Effector CD8-positive, alpha-beta T cell (primary cell): ENCODE results near the gene GPATCH2.
"Not testable (repeated sequence)": the region's sequence is repeated elsewhere in the genome, so short reads cannot be mapped to it uniquely, and the experiment has no call there.

Source experiments
- DNase-seq: peaks from one replicate; lab custom pipeline; 2025; lab: John Stamatoyannopoulos, UW

GPATCH2 gene

DNA sequence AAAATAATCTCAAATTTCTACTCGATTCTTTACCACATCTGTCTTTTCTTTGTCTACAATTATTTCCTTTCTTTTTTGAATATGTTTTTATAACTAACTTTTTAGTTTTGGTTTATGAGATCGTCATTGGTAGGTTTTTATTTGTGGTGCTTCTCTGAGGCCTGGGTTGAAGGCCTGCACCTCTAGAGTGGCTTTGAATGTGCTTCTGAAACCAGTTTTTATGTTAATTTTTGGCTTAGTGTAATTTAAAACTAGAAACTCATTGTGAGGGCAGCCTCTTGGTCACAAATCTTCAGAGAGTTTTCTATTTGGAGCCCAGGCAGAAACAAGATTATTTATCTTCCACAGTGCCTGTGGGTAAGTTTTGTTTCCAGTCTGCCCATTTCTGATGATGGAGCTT is 187.0 kb downstream of the GPATCH2 start:
- no peak for DNase-seq

DNA sequence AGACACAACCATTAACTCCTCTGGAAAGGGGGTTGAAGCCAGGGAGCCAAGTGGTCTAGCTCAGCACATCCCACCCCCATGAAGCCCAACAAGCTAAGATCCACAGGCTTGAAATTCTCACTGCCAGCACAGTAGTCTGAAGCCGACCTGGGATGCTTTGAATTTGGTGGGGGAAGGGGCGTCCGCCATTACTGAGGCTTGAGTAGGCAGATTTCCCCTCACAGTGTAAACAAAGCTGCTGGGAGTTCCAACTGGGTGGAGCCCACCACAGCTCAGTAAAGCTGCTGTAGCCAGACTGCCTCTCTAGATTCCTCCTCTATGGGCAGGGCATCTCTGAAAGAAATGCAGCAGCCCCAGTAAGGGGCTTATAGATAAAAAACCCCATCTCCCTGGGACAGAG is 193.5 kb downstream of the GPATCH2 start:
- no peak for DNase-seq

DNA sequence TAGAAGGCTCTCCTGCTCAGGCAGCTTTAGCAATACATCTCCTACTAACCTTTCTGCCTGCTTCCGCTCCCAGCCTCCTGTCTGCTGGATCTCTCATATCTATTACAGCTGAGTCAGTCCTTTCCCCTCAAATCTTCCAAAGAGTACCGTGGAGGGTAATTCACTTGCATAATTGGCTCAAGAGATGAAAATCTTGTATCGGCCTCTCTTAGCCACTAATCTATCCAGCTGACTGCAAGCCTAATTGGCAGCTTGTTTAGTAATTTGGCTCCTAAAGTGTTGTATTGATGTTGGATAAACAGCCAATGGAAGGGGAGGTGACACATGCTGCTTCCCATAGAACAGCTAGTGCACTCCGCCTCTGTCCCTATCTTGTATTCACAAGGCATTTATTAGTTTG is 195.7 kb downstream of the GPATCH2 start:
- DNase-seq = no peak

DNA sequence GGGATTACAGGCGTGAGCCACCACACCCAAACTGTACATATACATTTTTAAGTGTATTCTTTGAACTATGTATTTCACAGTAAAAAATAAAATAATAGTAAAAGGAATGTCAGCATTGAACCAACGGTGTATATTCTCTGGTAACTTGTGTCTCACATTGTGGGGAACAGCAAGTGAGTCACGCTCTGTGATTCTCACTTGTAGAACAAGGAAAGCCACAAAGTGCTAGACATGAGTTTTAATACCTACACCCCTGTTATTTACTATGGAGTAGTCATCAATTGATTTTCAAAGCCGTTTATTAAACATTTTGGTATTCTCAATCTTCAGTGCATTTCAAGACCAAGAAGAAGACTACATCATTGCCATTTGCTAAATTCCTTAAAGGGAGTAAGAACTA is 197.2 kb downstream of the GPATCH2 start:
- DNase-seq = no peak

DNA sequence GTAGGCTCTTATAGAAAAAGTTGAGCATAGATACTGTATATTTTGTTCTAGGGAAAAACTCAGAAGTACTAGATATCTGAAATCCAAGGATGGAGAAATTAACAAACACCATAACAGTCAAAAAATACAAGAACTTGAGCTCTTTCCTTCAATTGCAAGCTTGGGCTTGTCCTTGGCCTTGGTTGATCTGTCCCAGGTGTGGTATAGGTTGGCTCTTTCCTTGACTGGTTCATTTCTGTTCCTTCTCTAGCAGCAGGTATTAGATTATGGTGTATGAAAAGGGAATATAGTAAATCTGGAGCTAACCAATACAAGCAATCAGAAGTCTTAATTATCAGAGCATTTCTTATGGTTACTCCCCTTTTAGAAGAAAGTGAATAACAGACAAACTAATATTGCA is 198.6 kb downstream of the GPATCH2 start:
- DNase-seq = no peak

DNA sequence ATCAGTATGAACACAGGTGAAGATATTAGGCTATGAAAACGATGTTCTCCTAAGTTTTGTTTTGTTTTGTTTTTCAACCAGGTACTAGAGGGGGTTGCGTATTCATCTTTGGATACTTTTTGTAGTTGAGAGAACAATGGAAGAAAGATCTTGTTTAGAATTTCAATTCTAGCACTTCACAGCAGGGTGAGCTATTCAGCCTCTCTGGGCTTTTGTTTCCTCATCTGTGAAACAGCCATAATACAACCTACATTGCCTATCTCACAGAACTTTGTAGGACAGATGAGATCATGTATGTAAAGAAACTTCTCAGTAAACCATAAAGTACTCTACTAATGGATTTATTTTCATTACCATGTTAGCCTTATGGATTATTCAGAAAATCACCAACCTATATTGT is 199.5 kb downstream of the GPATCH2 start:
- DNase-seq = no peak

DNA sequence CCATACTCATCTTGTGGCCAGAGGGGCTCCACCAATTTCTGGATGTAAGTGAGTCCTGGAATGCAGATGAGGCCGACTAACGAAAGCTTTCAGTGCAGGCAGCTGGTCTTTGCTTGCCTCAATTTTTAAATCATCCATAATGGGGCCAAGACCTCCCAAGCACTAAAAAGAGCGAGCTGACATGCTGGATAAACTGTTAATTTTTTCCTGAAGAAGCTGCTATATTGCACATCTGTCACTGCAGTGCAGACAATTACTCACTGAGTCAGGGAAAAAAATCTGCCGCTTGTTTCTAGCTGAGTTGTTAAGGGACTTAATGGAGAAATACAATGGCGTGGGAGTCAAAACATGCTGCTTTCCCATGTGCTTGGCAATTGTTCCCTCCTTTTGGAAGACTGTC is 205.5 kb downstream of the GPATCH2 start:
- no peak for DNase-seq

DNA sequence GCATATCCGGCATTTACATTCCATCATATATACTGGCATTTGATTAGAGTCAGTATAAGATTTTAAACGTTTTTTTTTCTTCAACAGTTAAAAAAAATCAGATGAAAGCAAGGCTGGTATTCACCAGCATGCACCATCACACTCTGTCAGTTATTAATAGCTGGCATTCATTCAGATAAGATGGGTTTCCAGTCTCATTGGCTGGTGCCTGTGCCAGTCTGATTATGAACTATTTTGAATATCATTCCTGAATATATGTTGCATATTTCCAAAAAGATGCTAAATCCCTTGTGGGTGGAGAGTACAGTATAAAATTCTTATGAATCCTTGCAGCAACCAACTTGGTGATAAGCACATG is 211.7 kb downstream of the GPATCH2 start:
- no peak for DNase-seq

DNA sequence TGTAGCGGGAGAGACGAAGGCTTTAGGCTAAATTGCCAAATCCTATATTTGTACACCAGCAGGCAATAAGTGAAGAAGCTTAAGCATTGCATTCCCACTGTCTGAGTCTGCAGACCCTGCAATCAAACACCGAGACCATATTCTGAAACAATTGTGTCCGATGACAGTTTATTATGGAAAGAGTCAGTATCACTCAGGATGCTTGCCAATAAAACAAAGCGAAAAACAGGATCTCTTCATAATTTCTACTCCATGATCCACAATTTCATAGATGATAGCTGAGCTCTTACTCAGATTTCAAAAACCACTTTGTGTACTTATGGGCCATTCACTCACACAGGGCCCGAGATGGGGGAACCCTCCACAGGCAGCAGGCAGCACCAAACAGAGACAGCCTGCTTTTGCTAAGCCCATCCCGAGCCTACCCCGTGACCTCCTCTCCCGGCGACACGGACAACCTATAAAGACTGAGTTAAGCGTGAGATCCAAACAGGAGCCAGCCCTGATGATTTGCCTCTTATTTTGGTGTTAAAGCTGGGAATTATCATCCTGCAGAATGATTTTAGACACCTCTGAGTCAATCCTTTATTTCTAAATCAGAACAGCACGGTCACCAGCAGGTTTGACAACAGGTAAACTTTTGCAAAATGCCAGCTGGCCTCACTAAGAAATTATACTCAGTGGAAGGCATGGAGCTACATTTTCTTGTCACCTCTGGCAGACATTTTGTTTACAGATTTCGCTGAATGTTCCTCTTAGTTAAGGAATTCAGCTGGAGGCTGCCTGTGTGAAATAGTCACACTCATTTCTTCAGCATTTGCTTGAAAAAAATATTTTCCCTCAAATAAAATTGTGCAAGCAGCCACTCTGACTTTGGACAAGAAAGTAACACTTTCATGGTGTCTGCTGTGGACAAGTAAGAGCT is 212.4 kb downstream of the GPATCH2 start:
- no peak for DNase-seq

DNA sequence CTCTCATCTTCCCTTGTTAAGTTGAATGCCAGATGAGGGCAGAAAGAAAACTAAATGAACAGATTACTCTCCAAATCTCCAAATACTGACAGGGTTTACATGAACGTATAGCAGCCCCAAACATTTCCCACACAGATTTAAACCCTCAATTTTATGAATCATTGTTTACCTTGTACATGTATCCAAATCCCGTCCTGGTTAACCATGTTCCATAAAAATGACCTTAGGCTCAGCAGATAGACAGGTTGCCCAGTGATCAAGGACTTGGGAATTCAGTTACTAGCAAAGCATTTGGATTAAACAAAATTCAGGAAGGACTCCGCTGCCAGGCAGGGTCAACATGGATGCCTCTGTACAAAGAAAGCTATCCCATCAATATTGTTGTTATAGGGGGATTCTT is 213.5 kb downstream of the GPATCH2 start:
- DNase-seq = no peak

DNA sequence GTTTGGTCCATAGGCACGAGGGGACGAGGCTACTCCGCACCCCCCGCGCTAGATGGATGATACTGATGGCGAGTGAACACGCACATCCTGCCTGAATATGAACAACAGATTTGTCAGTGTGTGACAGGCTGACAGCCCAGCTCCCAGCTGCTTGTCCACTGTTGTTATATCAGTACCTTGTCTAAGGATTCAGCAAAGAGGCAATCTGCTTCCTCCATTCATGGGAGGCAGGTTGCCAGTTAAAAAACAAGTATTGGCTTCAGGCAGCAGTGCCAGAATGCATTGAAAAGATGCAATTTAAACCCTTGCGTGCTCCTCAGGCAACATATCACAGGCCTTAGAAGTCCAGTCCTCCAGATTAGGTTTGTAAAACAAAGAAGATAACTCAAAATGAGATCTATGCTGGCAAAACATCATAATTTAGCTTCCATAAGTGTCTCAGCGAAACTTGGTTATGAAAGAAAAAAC is 223.3 kb downstream of the GPATCH2 start:
- no peak for DNase-seq

DNA sequence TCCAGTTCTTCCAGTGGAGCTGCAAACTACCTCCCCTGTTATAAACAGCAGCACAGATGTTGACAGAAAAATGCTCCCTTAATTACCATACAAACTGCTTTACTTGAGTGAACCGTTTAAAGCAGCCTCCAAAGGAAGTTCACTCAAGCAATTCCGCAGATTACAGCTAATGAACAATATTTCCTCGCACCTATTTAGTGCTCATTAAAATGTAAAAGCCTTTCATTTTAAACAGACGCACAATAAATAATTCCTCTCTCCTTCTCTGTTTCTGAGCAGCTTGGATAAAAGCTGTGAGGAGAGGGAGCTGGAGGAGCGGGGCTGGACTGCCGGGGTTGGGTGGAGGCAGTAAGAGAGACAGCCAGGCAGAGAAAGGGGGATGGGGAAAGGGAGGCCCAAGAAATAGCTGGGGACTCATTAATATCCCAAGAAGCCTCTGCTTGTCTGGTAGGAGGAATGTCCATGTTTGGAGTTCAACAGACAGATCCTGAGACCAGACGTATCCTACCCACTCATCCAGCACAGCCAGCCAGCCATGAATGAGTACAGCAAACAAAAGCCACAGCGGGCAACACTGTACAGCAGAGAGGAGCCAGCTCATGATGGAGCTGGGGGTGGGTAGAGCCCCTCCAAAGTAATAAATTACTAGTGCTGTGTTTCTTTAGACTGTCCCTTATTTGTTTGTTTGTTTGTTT is 227.7 kb downstream of the GPATCH2 start:
- no peak for DNase-seq

DNA sequence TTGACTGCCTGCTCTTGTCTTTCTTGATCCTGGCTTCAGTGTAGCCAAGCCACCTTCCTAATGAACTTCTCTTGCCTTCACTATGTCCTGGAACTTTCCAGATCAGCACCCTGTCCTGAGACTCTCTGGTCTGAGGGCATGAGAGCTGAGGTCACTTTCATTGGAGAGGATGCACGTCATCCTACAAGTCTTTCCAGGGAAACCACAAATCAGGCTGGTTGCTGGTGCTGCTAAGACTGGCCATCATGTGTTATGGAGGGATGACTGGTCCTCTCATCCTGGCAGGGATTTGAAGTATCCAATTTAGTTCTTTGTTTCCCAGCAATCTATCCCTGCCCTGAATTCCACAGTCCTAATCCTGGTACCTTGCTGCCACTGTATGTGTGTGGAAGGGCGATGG is 228.6 kb downstream of the GPATCH2 start:
- no peak for DNase-seq

DNA sequence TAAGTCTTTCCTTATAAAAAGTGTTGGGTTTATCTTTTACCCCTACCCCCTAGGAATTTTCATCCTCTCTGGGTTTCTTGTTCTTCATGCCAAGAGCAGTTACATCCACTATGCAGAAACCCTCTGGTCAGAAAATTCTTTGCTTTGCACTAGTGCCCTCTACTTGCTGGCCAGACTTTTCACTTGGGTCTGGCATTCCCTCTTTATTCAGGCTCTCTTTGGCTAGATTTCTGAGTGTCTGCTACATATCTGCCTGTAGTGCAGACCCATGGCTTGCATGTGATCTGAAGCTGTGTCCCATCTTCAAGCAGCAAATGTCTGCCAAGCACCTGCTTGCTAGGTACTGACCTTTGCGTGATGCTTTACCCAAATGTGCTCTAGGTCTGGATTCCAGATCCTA is 237.0 kb downstream of the GPATCH2 start:
- DNase-seq = no peak

DNA sequence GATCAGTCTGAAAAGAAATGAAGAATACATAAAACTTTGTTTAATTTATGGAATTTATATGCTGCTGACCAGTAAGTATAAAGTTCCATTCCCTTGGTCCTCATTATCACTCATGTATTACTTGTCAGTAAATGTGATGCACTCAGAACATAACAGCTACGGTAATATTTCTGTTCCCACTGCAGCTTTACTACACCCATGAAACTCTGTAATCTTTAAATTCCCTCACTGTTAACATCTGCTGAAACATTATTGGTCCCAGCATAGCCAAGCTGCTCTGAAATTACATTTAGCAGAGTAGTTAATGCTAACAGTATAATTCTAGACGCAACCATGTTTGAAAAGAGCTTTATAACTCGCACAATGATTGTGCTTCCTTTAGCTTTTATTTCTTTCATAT is 238.4 kb downstream of the GPATCH2 start:
- DNase-seq = no peak

DNA sequence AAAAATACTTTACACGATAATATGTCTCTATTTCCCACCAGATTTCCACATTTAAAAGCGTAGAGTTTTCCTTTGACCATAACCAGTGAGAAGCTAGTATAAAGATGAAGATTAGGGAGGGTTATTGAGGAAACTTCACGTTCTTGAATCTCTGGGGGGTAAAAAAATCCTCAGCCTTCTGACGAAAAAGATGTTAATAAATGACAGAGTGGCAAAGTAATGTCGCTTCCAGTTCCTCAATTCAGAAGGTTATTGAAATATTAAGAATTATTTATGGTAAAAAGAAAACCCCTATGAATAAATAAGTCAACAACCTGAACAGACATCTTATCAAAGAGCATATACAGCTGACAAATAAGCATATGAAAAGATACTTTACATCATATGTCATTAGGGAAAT is 241.0 kb downstream of the GPATCH2 start:
- no peak for DNase-seq

DNA sequence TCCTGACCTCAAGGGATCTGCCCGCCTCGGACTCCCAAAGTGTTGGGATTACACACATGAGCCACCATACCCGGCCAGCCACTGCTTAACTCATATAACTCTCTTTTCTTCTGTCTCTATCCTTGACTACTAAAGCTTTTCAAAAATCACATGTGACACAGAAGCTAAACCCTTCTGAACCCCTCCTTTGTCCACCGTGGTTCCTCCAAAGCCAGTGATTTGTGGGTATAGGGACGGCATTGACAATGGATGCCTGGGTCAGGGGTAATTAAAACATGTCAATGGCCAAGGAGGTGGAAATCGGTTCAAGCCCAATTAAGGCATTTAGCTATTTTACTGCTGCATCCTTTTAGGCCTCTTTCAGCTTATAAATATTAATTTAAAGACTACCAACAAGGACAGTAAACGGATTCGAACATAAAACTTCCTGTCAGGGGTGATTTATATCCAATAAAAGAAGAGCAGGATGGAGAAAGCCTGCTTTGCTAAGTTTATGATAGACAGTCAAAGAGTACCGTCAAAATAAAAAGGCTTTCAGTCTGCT is 242.3 kb downstream of the GPATCH2 start:
- no peak for DNase-seq

DNA sequence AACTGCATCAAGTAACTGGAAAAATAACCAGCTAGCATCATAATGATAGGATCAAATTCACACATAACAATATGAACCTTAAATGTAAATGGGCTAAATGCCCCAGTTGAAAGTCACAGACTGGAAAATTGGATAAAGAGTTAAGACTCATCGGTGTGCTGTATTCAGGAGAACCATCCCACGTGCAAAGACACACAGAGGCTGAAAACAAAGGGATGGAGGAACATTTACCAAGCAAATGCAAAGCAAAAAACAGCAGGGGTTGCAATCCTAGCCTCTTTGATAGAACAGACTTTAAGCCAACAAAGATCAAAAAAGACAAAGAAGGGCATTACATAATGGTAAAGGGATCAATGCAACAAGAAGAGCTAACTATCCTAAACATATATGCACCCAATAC is 249.1 kb downstream of the GPATCH2 start:
- not testable (repeated sequence) for DNase-seq

DNA sequence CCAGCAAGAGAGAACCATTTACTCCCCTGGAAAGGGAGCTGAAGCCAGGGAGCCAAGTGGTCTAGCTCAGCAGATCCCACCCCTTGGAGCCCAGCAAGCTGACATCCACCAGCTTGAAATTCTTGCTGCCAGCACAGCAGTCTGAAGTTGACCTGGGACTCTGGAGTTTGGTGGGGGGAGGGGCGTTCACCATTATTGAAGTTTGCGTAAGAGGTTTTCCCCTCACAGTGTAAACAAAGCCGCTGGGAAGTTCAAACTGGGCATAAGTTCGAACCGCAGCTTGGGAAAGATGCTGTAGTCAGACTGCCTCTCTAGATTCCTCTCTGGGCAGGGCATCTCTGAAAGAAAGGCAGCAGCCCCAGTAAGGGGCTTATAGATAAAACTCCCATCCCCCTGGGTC is 251.1 kb downstream of the GPATCH2 start:
- DNase-seq = not testable (repeated sequence)

DNA sequence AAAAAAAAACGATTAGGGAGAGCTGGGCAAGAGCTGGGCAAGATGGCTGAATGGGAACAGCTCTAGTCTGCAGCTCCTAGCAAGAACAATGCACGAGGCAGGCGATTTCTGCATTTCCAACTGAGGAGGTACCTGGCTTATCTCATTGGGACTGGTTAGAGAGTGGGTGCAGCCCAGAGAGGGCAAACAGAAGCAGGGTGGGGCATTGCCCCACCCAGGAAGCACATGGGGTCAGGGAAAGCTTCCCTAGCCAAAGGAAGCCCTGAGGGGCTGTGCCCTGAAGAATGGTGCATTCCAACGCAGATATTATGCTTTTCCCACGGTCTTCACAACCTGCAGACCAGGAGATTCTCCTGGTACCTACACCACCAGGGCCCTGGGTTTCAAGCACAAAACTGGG is 251.6 kb downstream of the GPATCH2 start:
- DNase-seq = no peak
